Esophagus squamous epithelium (tissue), 5 donors: Measurements from ENCODE around the gene SAMD11. TPM values are rescaled to one million over a fixed set of nuclear protein-coding genes. Genes with fewer than 3 reads are reported as not detected.

Source experiments
- DNase-seq: peaks from one replicate; lab custom pipeline; 2025; lab: John Stamatoyannopoulos, UW
- H3K27ac ChIP-seq, 4 donors: fragments of 200-600 bp; sonication (generic); one replicate each; pipeline ENCODE4 v1.5.1; 2016 to 2019; ENCODE audit warnings: mild to moderate bottlenecking in 1 of 4
- H3K27me3 ChIP-seq, 4 donors: fragments of 200-600 bp; sonication (generic); 1 replicate in 3 of 4; 2 replicates in 1 of 4; pipeline versions ENCODE4 v1.5.1 to v1.6.0; 2017 to 2021; ENCODE audit warnings: antibody characterized with exemption in 1 of 4
- H3K36me3 ChIP-seq, 3 donors: fragments of 200-600 bp; sonication (generic); one replicate each; pipeline ENCODE4 v1.5.1; 2016 to 2019
- H3K4me1 ChIP-seq, 3 donors: fragments of 200-600 bp; sonication (generic); one replicate each; pipeline ENCODE4 v1.5.1; 2017 to 2019
- H3K4me3 ChIP-seq, 4 donors: fragments of 200-600 bp; sonication (generic); 1 replicate in 3 of 4; 2 replicates in 1 of 4; pipeline ENCODE4 v1.5.1; 2016 to 2019; ENCODE audit warnings: mild to moderate bottlenecking in 2 of 4, moderate library complexity in 1 of 4
- H3K9me3 ChIP-seq, 3 donors: fragments of 200-600 bp; sonication (generic); one replicate each; pipeline ENCODE4 v1.5.1; 2016 to 2019
- CTCF ChIP-seq, 6 experiments: fragments of 450-650 bp in 4 of 6; fragments of 200-600 bp in 2 of 6; sonication (generic) in 2 of 6; IDR thresholded peaks; one replicate each; pipeline ENCODE4 v1.5.1; 2016 to 2019; ENCODE audit warnings: antibody characterized with exemption in 6 of 6, mild to moderate bottlenecking in 4 of 6, moderate library complexity in 4 of 6
- POLR2A ChIP-seq, 4 donors: fragments of 450-650 bp; IDR thresholded peaks; one replicate each; pipeline ENCODE4 v1.6.1; 2017; ENCODE audit warnings: antibody characterized with exemption in 4 of 4, mild to moderate bottlenecking in 4 of 4, moderate library complexity in 3 of 4
- WGBS, 2 donors: methylation state at CpG; one replicate each; pipeline ENCODE4 v1.1.5; 2018; 5-methylcytosine and 5-hydroxymethylcytosine counted together
- intact Hi-C: fragments of 100-400 bp; cut with DNase I; formaldehyde crosslinking; loops from one replicate; pipeline ENCODE4 v1.15.0; 2022
- total RNA-seq, 4 donors: library from RNA; depleted of rRNA; stranded (reverse); fragments of >200 nt; gene quantifications; one replicate each; pipeline ENCODE4 v1.1.0, GENCODE V29; 2016
- donor health status: DM: yes; HTN: yes; CAD: no.

SAMD11 gene
- total RNA-seq, 4 donors from 2014 or later: 0.48 to 0.95 (median 0.57) TPM; not detected in 1

- Histone ChIP-seq H3K27ac (peak within 1 kb of the TSS; percentile 91 to 99 (median 98)), H3K9me3 (no peaks in the 10 kb centered on the region), H3K27me3 (peaks cover 0 to 32% (median 3%) of the 10 kb centered on the region in 4 donors), H3K36me3 (peaks cover 0 to 34% (median 10%) of the 10 kb centered on the region in 3 donors), H3K4me1 (peaks cover 28 to 81% (median 35%) of the 10 kb centered on the region in 3 donors), H3K4me3 (peak within 1 kb of the TSS; percentile 72 to 83 (median 74))
- intact Hi-C loops: no loop called here
- DNase-seq: no peak
- no peak for TF ChIP-seq CTCF (IDR thresholded peaks at IDR 0.05)
- TF ChIP-seq POLR2A (IDR thresholded peaks at IDR 0.05): peak in 1 of 4 donors; percentile 46
- WGBS, 2 donors: no CpG with 5 or more reads among the region's 31 CpGs
Measured at GRCh38 chr1:966135-966703, 42.5 kb downstream of the SAMD11 start, which contains the start of gene PLEKHN1. Gene PLEKHN1 (plus strand): TSS chr1:966482. CDS start chr1:966532, 50 bp downstream.

GRCh38 chr1:966704-967300 is 43.1 kb downstream of the SAMD11 start:
- Histone ChIP-seq H3K4me1 (peaks cover 30 to 81% (median 32%) of the 10 kb centered on the region in 3 donors), H3K9me3 (no peaks in the 10 kb centered on the region), H3K36me3 (peaks cover 0 to 31% (median 10%) of the 10 kb centered on the region in 3 donors), H3K27ac (peak overlapping the region; percentile 91 to 99 (median 98)), H3K4me3 (peak overlapping the region; percentile 72 to 83 (median 74)), H3K27me3 (peaks cover 0 to 38% (median 4%) of the 10 kb centered on the region in 4 donors)
- TF ChIP-seq POLR2A (IDR thresholded peaks at IDR 0.05): peak in 3 of 4 donors; percentile 38 to 60 (median 48)
- TF ChIP-seq CTCF (IDR thresholded peaks at IDR 0.05): no peak
- whole genome bisulfite sequencing, 2 donors: 0% methylated on average over 2 of the region's 60 CpGs; no CpG with 5 or more reads in 1 of the 2 donors
- intact Hi-C loops: no loop called here
- no peak for DNase-seq

GRCh38 chr1:967466-968343 is 44.0 kb downstream of the SAMD11 start:
- intact Hi-C loops: no loop called here
- Histone ChIP-seq H3K27ac (peak overlapping the region; percentile 91 to 99 (median 98)), H3K36me3 (peaks cover 0 to 31% (median 4%) of the 10 kb centered on the region in 3 donors), H3K4me3 (peak overlapping the region; percentile 72 to 83 (median 74)), H3K9me3 (no peaks in the 10 kb centered on the region), H3K4me1 (peaks cover 32 to 81% (median 32%) of the 10 kb centered on the region in 3 donors), H3K27me3 (peaks cover 0 to 47% (median 4%) of the 10 kb centered on the region in 4 donors)
- 46 to 48% methylated on average over 4 to 7 of the region's 23 CpGs for WGBS, 2 donors
- no peak for DNase-seq
- TF ChIP-seq CTCF (IDR thresholded peaks at IDR 0.05) (no peak), POLR2A (IDR thresholded peaks at IDR 0.05) (peak in 1 of 4 donors; percentile 12)

- WGBS, 2 donors: 78 to 84% methylated on average over 15 of the region's 15 CpGs
- H3K27me3 ChIP-seq: peaks cover 0 to 63% (median 5%) of the 10 kb centered on the region in 4 donors
- intact Hi-C loops: no loop called here
- no peaks in the 10 kb centered on the region for H3K9me3 ChIP-seq
- no peak overlapping the region for H3K27ac ChIP-seq
- H3K36me3 ChIP-seq: peaks cover 0 to 33% (median 0%) of the 10 kb centered on the region in 3 donors
- TF ChIP-seq POLR2A (IDR thresholded peaks at IDR 0.05) (no peak), CTCF (IDR thresholded peaks at IDR 0.05) (no peak)
- DNase-seq: no peak
- H3K4me1 ChIP-seq: peaks cover 32 to 69% (median 32%) of the 10 kb centered on the region in 3 donors
- H3K4me3 ChIP-seq: no peak overlapping the region
Measured at GRCh38 chr1:969260-969855, 45.6 kb downstream of the SAMD11 start.
